ENCODE measurements around the gene MCC. TPM values are rescaled to one million over a fixed set of nuclear protein-coding genes. Genes with fewer than 3 reads are reported as not detected.
A peak's percentile ranks its signal among the peaks of the same experiment; 100 is the strongest.

MCC gene
- total and polyA plus RNA-seq, 4 donors: 9.0 to 47.3 (median 14.7) TPM

GRCh38 chr5:113083481-113083880 lies 404.8 kb downstream of the MCC start:
- H3K27me3 ChIP-seq (ENCODE audit: control insufficient read depth in 4 of 4, insufficient read depth in 4 of 4, low read length in 3 of 4): no peaks in the 10 kb centered on the region
- peaks cover 14 to 33% (median 22%) of the 10 kb centered on the region in 4 donors for H3K36me3 ChIP-seq (ENCODE audit: control insufficient read depth in 4 of 4, insufficient read depth in 3 of 4, low read depth in 1 of 4, low read length in 3 of 4)
- DNase-seq (ENCODE audit: low spot score): no peak
- no peak overlapping the region for H3K27ac ChIP-seq (ENCODE audit: low read depth in 1 of 2, low read length in 2 of 2)
- no peak overlapping the region for H3K9ac ChIP-seq (ENCODE audit: low read depth in 1 of 2, low read length in 2 of 2)
- no peaks in the 10 kb centered on the region for H3K9me3 ChIP-seq (ENCODE audit: control insufficient read depth in 4 of 4, low read length in 3 of 4)
- H3K4me3 ChIP-seq (ENCODE audit: low read depth in 1 of 3, low read length in 3 of 3): no peak overlapping the region
- TF ChIP-seq FOXA2 (IDR thresholded peaks at IDR 0.05): no peak
- TF ChIP-seq HNF4G (IDR thresholded peaks at IDR 0.05): no peak
- TF ChIP-seq CTCF (IDR thresholded peaks at IDR 0.05; ENCODE audit: low read depth, low read length, missing input control): no peak
- no peak for TF ChIP-seq ATF3 (IDR thresholded peaks at IDR 0.05)
- TF ChIP-seq YY1 (IDR thresholded peaks at IDR 0.05): no peak
- no peak for TF ChIP-seq TAF1 (conservative IDR thresholded peaks at IDR 0.05)
- no peak for TF ChIP-seq REST (IDR thresholded peaks at IDR 0.05)
- no peak for TF ChIP-seq EGR1 (IDR thresholded peaks at IDR 0.05; ENCODE audit: low read depth in 2 of 2)
- TF ChIP-seq MAX (IDR thresholded peaks at IDR 0.05): no peak
- TF ChIP-seq FOXA1 (IDR thresholded peaks at IDR 0.05): no peak
- TF ChIP-seq GABPA (IDR thresholded peaks at IDR 0.05 in 1 of 2, conservative IDR thresholded peaks at IDR 0.05 in 1 of 2): no peak
- no peak for TF ChIP-seq RXRA (IDR thresholded peaks at IDR 0.05)
- TF ChIP-seq JUND (IDR thresholded peaks at IDR 0.05): no peak
- TF ChIP-seq ZBTB33 (IDR thresholded peaks at IDR 0.05): no peak
- no peak for TF ChIP-seq RAD21 (IDR thresholded peaks at IDR 0.05)
- TF ChIP-seq HNF4A (conservative IDR thresholded peaks at IDR 0.05): no peak
- H3K4me1 ChIP-seq (ENCODE audit: control insufficient read depth in 4 of 4, insufficient read depth in 4 of 4, low read length in 3 of 4): peaks cover 2 to 26% (median 6%) of the 10 kb centered on the region in 4 donors

GRCh38 chr5:113082547-113082905 lies 405.7 kb downstream of the MCC start:
- Histone ChIP-seq H3K27me3 (ENCODE audit: control insufficient read depth in 4 of 4, insufficient read depth in 4 of 4, low read length in 3 of 4) (no peaks in the 10 kb centered on the region), H3K9ac (ENCODE audit: low read depth in 1 of 2, low read length in 2 of 2) (no peak overlapping the region), H3K9me3 (ENCODE audit: control insufficient read depth in 4 of 4, low read length in 3 of 4) (no peaks in the 10 kb centered on the region), H3K4me1 (ENCODE audit: control insufficient read depth in 4 of 4, insufficient read depth in 4 of 4, low read length in 3 of 4) (peaks cover 2 to 21% (median 6%) of the 10 kb centered on the region in 4 donors), H3K36me3 (ENCODE audit: control insufficient read depth in 4 of 4, insufficient read depth in 3 of 4, low read depth in 1 of 4, low read length in 3 of 4) (peaks cover 14 to 33% (median 22%) of the 10 kb centered on the region in 4 donors), H3K27ac (ENCODE audit: low read depth in 1 of 2, low read length in 2 of 2) (peak overlapping the region; percentile 52 to 73), H3K4me3 (ENCODE audit: low read depth in 1 of 3, low read length in 3 of 3) (no peak overlapping the region)
- DNase-seq (ENCODE audit: low spot score): no peak
- 85% methylated on average over 7 of the region's 7 CpGs for WGBS
- TF ChIP-seq SP1 (IDR thresholded peaks at IDR 0.05) (no peak), EGR1 (IDR thresholded peaks at IDR 0.05; ENCODE audit: low read depth in 2 of 2) (no peak), NR2F2 (IDR thresholded peaks at IDR 0.05) (no peak), MAX (IDR thresholded peaks at IDR 0.05) (no peak), FOXA1 (IDR thresholded peaks at IDR 0.05) (no peak), RXRA (IDR thresholded peaks at IDR 0.05) (no peak), JUND (IDR thresholded peaks at IDR 0.05) (no peak), HNF4A (conservative IDR thresholded peaks at IDR 0.05) (no peak), YY1 (IDR thresholded peaks at IDR 0.05) (no peak), ATF3 (IDR thresholded peaks at IDR 0.05) (no peak), ZBTB33 (IDR thresholded peaks at IDR 0.05) (no peak), FOXA2 (IDR thresholded peaks at IDR 0.05) (no peak), CTCF (IDR thresholded peaks at IDR 0.05; ENCODE audit: low read depth, low read length, missing input control) (no peak), TAF1 (conservative IDR thresholded peaks at IDR 0.05) (no peak), GABPA (IDR thresholded peaks at IDR 0.05 in 1 of 2, conservative IDR thresholded peaks at IDR 0.05 in 1 of 2) (no peak), HNF4G (IDR thresholded peaks at IDR 0.05) (no peak), RAD21 (IDR thresholded peaks at IDR 0.05) (no peak)

Measured in liver (tissue), 9 donors.